Testis (tissue), 3 donors: ENCODE data around the gene FSCN2. TPM values are rescaled to one million over a fixed set of nuclear protein-coding genes. Genes with fewer than 3 reads are reported as not detected.

Experiments
- DNase-seq: peaks from one replicate; pipeline ENCODE4 v3.0.0-alpha.2; 2019
- H3K27ac ChIP-seq, 2 donors: fragments of 200-600 bp; sonication (generic); one replicate each; pipeline ENCODE4 v1.5.1; 2019
- H3K27me3 ChIP-seq: fragments of 200-600 bp; sonication (generic); one replicate; pipeline ENCODE4 v1.5.1; 2019
- H3K36me3 ChIP-seq: fragments of 200-600 bp; sonication (generic); one replicate; pipeline ENCODE4 v1.5.1; 2017; ENCODE audit warnings: low read depth; ENCODE audit errors: missing control alignments
- H3K4me1 ChIP-seq: fragments of 200-600 bp; sonication (generic); one replicate; pipeline ENCODE4 v1.5.1; 2019
- H3K4me3 ChIP-seq, 2 donors: fragments of 200-600 bp; sonication (generic); one replicate each; pipeline ENCODE4 v1.5.1; 2017 to 2019
- H3K9me3 ChIP-seq: fragments of 200-600 bp; sonication (generic); one replicate; pipeline ENCODE4 v1.5.1; 2017
- CTCF ChIP-seq, 3 experiments: fragments of 450-650 bp in 2 of 3; fragments of 200-600 bp in 1 of 3; sonication (generic) in 1 of 3; IDR thresholded peaks; one replicate each; pipeline ENCODE4 v1.5.1; 2016 to 2019; ENCODE audit warnings: antibody characterized with exemption in 3 of 3, mild to moderate bottlenecking in 2 of 3, moderate library complexity in 1 of 3
- POLR2A ChIP-seq: fragments of 450-650 bp; IDR thresholded peaks from one replicate; pipeline ENCODE4 v1.6.1; 2017; ENCODE audit warnings: antibody characterized with exemption, mild to moderate bottlenecking, moderate library complexity
- WGBS, 2 donors: methylation state at CpG; one replicate each; pipeline ENCODE4 v1.1.5; 2018; 5-methylcytosine and 5-hydroxymethylcytosine counted together
- intact Hi-C: fragments of 100-400 bp; cut with DNase I; formaldehyde crosslinking; loops from one replicate; pipeline ENCODE4 v1.15.1; 2023; ENCODE audit warnings: low total_unique reads
- polyA plus RNA-seq: library from polyadenylated mRNA; stranded (reverse); fragments of 350-450 nt; fragmentation: Illumina TruSeq; extraction: RNeasy Lipid Tissue Mini Kit (QIAGEN cat#74804); gene quantifications from one replicate; pipeline ENCODE4 v1.2.3, GENCODE V29; 2014; ENCODE audit warnings: low read depth, low replicate concordance; ENCODE audit not compliant: insufficient read depth
- total RNA-seq, 2 donors: library from RNA; depleted of rRNA; stranded (reverse); fragments of >200 nt; gene quantifications; one replicate each; pipeline ENCODE4 v1.2.3, GENCODE V29; 2016

FSCN2 gene
- total and polyA plus RNA-seq, 3 donors from 2014 or later = 0.37 to 4.0 (median 3.5) TPM

DNA sequence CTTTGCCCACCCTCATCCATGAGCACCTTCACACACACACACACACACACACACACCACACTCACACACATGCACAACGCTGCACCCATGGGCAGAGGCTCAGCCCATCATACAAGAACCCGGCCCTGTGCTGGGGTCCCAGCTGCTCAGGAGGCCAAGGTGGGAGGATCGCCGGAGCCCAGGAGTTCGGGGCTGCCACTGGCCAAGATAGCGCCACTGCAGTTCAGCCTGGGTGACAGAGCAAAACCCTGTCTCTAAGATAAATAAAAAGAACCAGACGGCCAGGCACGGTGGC is 3.4 kb upstream of the FSCN2 start:
- Histone ChIP-seq H3K36me3 (no peaks in the 10 kb centered on the region), H3K9me3 (no peaks in the 10 kb centered on the region), H3K27me3 (no peaks in the 10 kb centered on the region), H3K4me3 (no peak overlapping the region), H3K27ac (no peak overlapping the region), H3K4me1 (no peaks in the 10 kb centered on the region)
- TF ChIP-seq POLR2A (no peak), CTCF (IDR thresholded peaks at IDR 0.05) (no peak)
- 88 to 91% methylated on average over 8 of the region's 8 CpGs for WGBS, 2 donors
- no peak for DNase-seq
- intact Hi-C loops = no loop called here

DNA sequence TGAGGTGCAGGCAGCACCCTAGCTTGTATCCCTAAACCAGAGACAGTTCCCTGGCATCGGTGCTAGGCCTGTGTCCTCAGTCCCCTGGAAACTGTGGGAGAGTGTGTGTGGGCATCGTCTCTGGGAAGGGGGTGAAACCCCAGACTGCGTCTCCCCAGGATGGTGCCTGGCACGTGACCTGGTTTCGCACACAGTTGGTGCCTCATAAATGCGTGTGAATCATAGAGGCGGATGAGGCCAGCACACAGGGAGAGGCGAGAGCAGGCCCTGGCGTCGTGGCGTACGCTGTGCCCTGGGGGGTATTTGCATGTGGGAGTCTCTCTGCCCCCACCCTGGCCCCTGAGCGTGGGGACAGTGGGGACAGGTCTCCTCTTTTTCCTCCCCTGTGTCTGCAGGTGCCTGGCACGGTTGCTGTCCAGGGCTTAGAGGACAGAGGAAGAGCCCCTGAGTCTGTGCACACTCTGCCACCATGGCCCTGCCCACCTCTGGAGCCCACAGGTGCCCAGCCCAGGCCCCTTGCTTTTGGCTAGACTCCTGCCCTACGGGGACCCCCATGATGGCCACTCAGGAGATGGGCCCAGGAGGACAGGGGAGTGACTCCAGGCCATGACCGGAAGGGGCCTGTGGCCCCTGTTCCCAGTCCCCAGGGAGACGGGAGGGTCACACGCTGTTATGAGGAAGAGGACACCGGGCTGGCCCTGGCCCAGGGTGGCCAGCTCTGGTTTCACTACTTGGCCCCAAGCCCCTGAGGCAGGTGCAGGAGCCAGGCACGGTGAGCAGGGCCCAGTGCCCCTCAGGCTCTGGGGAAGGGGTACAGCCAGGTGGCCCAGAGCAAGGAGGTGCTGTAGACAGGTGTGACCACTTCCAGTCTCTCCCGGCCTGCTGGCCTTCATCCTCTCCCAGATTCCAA is 1.3 kb upstream of the FSCN2 start:
- 83 to 87% methylated on average over 16 to 21 of the region's 21 CpGs for WGBS, 2 donors
- intact Hi-C loops = no loop called here
- no peaks in the 10 kb centered on the region for H3K27me3 ChIP-seq

GRCh38 chr17:81528384-81528650 is 140 bp downstream of the FSCN2 start:
- H3K27ac ChIP-seq = no peak overlapping the region
- H3K36me3 ChIP-seq = no peaks in the 10 kb centered on the region
- no peaks in the 10 kb centered on the region for H3K4me1 ChIP-seq
- TF ChIP-seq CTCF (IDR thresholded peaks at IDR 0.05) = no peak
- TF ChIP-seq POLR2A = no peak
- WGBS, 2 donors = 56% methylated on average over 18 of the region's 20 CpGs; no CpG with 5 or more reads in 1 of the 2 donors
- intact Hi-C loops = no loop called here
- no peaks in the 10 kb centered on the region for H3K9me3 ChIP-seq
- H3K4me3 ChIP-seq = no peak overlapping the region
- no peak for DNase-seq
- H3K27me3 ChIP-seq = no peaks in the 10 kb centered on the region

More for the DNA sequence above, 1.3 kb upstream of the FSCN2 start:
- Histone ChIP-seq H3K27ac (no peak overlapping the region), H3K9me3 (no peaks in the 10 kb centered on the region), H3K36me3 (no peaks in the 10 kb centered on the region), H3K4me3 (no peak overlapping the region), H3K4me1 (no peaks in the 10 kb centered on the region)
- TF ChIP-seq POLR2A (no peak), CTCF (IDR thresholded peaks at IDR 0.05) (no peak)
- no peak for DNase-seq

DNA sequence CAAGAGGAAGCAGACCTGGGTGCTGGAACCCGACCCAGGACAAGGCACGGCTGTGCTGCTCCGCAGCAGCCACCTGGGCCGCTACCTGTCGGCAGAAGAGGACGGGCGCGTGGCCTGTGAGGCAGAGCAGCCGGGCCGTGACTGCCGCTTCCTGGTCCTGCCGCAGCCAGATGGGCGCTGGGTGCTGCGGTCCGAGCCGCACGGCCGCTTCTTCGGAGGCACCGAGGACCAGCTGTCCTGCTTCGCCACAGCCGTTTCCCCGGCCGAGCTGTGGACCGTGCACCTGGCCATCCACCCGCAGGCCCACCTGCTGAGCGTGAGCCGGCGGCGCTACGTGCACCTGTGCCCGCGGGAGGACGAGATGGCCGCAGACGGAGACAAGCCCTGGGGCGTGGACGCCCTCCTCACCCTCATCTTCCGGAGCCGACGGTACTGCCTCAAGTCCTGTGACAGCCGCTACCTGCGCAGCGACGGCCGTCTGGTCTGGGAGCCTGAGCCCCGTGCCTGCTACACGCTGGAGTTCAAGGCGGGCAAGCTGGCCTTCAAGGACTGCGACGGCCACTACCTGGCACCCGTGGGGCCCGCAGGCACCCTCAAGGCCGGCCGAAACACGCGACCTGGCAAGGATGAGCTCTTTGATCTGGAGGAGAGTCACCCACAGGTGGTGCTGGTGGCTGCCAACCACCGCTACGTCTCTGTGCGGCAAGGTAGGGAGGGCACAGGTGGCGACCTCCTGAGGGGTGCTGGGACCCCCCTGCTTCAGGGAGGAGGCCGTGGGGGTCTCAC is 667 bp downstream of the FSCN2 start:
- no peaks in the 10 kb centered on the region for H3K4me1 ChIP-seq

More for the DNA sequence above, 667 bp downstream of the FSCN2 start:
- intact Hi-C loops = no loop called here
- no peak overlapping the region for H3K4me3 ChIP-seq
- H3K36me3 ChIP-seq = no peaks in the 10 kb centered on the region
- no peaks in the 10 kb centered on the region for H3K9me3 ChIP-seq
- H3K27me3 ChIP-seq = no peaks in the 10 kb centered on the region
- 86 to 96% methylated on average over 19 to 62 of the region's 62 CpGs for WGBS, 2 donors
- DNase-seq = no peak
- no peak for TF ChIP-seq POLR2A
- no peak for TF ChIP-seq CTCF (IDR thresholded peaks at IDR 0.05)
- H3K27ac ChIP-seq = no peak overlapping the region
